ENCODE data around the gene IL1RL2.

DNA sequence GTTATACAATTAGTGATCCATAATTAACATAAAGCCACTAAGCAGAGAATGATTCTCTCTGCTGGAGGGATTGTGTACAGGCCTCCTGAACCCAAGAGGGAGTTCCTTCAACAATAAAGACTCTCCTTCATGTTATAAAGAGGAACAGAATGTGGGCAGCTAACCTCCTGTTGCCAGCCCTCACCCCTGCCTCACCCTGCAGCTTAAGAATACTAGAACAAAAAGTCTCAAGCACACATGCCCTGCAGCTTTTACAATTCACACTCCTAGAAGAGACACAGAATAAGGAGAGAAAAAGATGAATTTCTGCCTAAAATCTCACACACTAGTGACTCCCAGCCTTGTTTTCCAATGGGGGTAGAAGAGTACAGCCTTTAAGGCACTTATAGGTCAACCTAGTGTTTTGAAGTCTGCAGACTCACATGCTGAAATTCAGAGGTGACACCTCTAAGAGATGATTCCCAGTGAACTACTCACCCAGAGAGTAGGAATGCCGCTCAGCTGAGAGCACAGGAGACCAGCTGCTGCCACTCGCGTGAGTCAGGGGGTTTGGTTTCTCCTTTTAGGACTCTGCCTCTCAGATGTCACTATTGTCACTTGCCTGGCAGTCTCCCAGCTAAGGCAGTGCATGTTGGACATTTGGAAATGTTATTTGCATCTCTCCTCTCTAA is 92.0 kb downstream of the IL1RL2 start:
- TF ChIP-seq, protein P1, sequence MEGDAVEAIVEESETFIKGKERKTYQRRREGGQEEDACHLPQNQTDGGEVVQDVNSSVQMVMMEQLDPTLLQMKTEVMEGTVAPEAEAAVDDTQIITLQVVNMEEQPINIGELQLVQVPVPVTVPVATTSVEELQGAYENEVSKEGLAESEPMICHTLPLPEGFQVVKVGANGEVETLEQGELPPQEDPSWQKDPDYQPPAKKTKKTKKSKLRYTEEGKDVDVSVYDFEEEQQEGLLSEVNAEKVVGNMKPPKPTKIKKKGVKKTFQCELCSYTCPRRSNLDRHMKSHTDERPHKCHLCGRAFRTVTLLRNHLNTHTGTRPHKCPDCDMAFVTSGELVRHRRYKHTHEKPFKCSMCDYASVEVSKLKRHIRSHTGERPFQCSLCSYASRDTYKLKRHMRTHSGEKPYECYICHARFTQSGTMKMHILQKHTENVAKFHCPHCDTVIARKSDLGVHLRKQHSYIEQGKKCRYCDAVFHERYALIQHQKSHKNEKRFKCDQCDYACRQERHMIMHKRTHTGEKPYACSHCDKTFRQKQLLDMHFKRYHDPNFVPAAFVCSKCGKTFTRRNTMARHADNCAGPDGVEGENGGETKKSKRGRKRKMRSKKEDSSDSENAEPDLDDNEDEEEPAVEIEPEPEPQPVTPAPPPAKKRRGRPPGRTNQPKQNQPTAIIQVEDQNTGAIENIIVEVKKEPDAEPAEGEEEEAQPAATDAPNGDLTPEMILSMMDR (IDR thresholded peaks at IDR 0.05) = no peak
- TF ChIP-seq POLR2A (IDR thresholded peaks at IDR 0.05) = no peak

All from thyroid gland (tissue), 4 donors.